HepG2 (cell line): ENCODE data around the gene TBC1D25. TPM values are rescaled to one million over a fixed set of nuclear protein-coding genes. Genes with fewer than 3 reads are reported as not detected.

Experiments used
- ATAC-seq: fragments of 200-7000 bp; cut with Tn5 transposase; 3 replicates; pipeline ENCODE4 v1.9.1; 2020; ENCODE audit warnings: mild to moderate bottlenecking, moderate library complexity
- BruUV-seq: library from RNA; stranded (reverse); fragments of 400-500 nt; replicated peaks from 2 replicates; lab custom pipeline; 2021; lab: Mats Ljungman, UMichigan
- CTCF ChIA-PET: fragments of 300-600 bp; formaldehyde crosslinking; extraction: SDS; loops from one replicate; lab custom pipeline; 2021; ENCODE audit warnings: low total read pairs, inconsistent platforms, low intra/inter-chr PET ratio; lab: Yijun Ruan, JAX
- POLR2A ChIA-PET: fragments of 350-600 bp; sonication (Branson Sonifier 250); formaldehyde crosslinking; loops from one replicate; lab custom pipeline; 2020; ENCODE audit warnings: antibody characterized with exemption, inconsistent platforms; lab: Yijun Ruan, JAX
- DNase-seq: peaks from one replicate; pipeline ENCODE4 v3.0.0-alpha.2; 2015; ENCODE audit warnings: low spot score
- FAIRE-seq: peaks from 3 replicates; lab custom pipeline; 2011; peaks lifted over from hg19 to GRCh38; lab: Jason Lieb, UNC
- H2AFZ ChIP-seq: one replicate; pipeline ENCODE4 v1.6.1; 2011; ENCODE audit warnings: low read length, inconsistent platforms
- H3K27ac ChIP-seq: fragments of 300-600 bp; 3 replicates; pipeline ENCODE4 v1.8.0; 2011; ENCODE audit warnings: mixed run types, mild to moderate bottlenecking, mixed read lengths, low read length, inconsistent platforms; ENCODE audit not compliant: insufficient read depth; ENCODE audit errors: extremely low read length
- H3K27me3 ChIP-seq, 2 experiments: fragments of 200-600 bp in 1 of 2; 2 replicates in 1 of 2; 3 replicates in 1 of 2; pipeline versions ENCODE4 v1.6.0 to v1.8.0; 2011; ENCODE audit warnings: low read length in 2 of 2, mild to moderate bottlenecking in 2 of 2, moderate library complexity in 2 of 2, inconsistent platforms in 1 of 2; ENCODE audit not compliant: insufficient read depth in 2 of 2, control insufficient read depth in 1 of 2
- H3K36me3 ChIP-seq, 2 experiments: fragments of 200-600 bp in 1 of 2; replicated peaks in 1 of 2; 2 replicates in 1 of 2; 3 replicates in 1 of 2; pipeline versions ENCODE4 v1.5.1 to v1.8.0; 2011; ENCODE audit warnings: low read length in 2 of 2, inconsistent platforms in 1 of 2; ENCODE audit not compliant: insufficient read depth in 2 of 2, control insufficient read depth in 1 of 2
- H3K4me1 ChIP-seq: 2 replicates; pipeline ENCODE4 v1.5.1; 2012; ENCODE audit warnings: low read length, inconsistent platforms; ENCODE audit not compliant: insufficient read depth
- H3K4me2 ChIP-seq: 2 replicates; pipeline ENCODE4 v1.6.0; 2011; ENCODE audit warnings: low read depth, low read length, inconsistent platforms
- H3K4me3 ChIP-seq, 3 experiments: fragments of 200-600 bp in 1 of 3; sonication (generic), shearing (Covaris generic) in 1 of 3; replicated peaks in 1 of 3; 2 replicates each; pipeline ENCODE4 v1.5.1; 2011 to 2016; ENCODE audit warnings: low read length in 3 of 3, inconsistent platforms in 2 of 3, low read depth in 2 of 3, mild to moderate bottlenecking in 2 of 3, control low read depth in 1 of 3, mixed read lengths in 1 of 3; ENCODE audit not compliant: insufficient read depth in 1 of 3
- H3K79me2 ChIP-seq: one replicate; pipeline ENCODE4 v1.6.1; 2011; ENCODE audit warnings: low read length, inconsistent platforms; ENCODE audit not compliant: insufficient read depth
- H3K9ac ChIP-seq: 2 replicates; pipeline ENCODE4 v1.6.0; 2011; ENCODE audit warnings: mild to moderate bottlenecking, low read depth, low read length, inconsistent platforms; ENCODE audit not compliant: insufficient read depth
- H3K9me3 ChIP-seq: 2 replicates; pipeline ENCODE4 v1.5.1; 2012; ENCODE audit warnings: mild to moderate bottlenecking, low read length
- H4K20me1 ChIP-seq: 2 replicates; pipeline ENCODE4 v1.6.0; 2011; ENCODE audit warnings: inconsistent platforms, mild to moderate bottlenecking, low read length, moderate library complexity; ENCODE audit not compliant: insufficient read depth
- AHR ChIP-seq: IDR thresholded peaks from 2 replicates; pipeline ENCODE4 v1.6.1; 2018; ENCODE audit warnings: missing genetic modification reagents, missing compliant biosample characterization
- BATF2 ChIP-seq: sonication (generic); formaldehyde crosslinking; IDR thresholded peaks from 2 replicates; pipeline ENCODE4 v1.8.0; 2022; ENCODE audit warnings: mild to moderate bottlenecking, missing genetic modification reagents, moderate library complexity
- DR1 ChIP-seq: sonication (generic); formaldehyde crosslinking; IDR thresholded peaks from 2 replicates; pipeline ENCODE4 v1.8.0; 2021; ENCODE audit warnings: mild to moderate bottlenecking, missing genetic modification reagents, inconsistent platforms
- FOXO4 ChIP-seq: sonication (generic); formaldehyde crosslinking; conservative IDR thresholded peaks from 2 replicates; pipeline ENCODE4 v1.8.1; 2023; ENCODE audit warnings: missing genetic modification reagents
- GMEB1 ChIP-seq: sonication (generic); formaldehyde crosslinking; IDR thresholded peaks from 2 replicates; pipeline ENCODE4 v1.5.1; 2020; ENCODE audit warnings: missing genetic modification reagents, mild to moderate bottlenecking, borderline replicate concordance
- HDAC1 ChIP-seq: sonication (generic); formaldehyde crosslinking; IDR thresholded peaks from 2 replicates; pipeline ENCODE4 v1.5.1; 2020; ENCODE audit warnings: mild to moderate bottlenecking, missing genetic modification reagents
- RORA ChIP-seq: sonication (generic); formaldehyde crosslinking; IDR thresholded peaks from 2 replicates; pipeline ENCODE4 v1.5.0; 2020; ENCODE audit warnings: mild to moderate bottlenecking, missing genetic modification reagents, moderate library complexity
- SKI ChIP-seq: fragments of 450-650 bp; IDR thresholded peaks from one replicate; pipeline ENCODE4 v1.6.1; 2018; ENCODE audit warnings: mild to moderate bottlenecking; ENCODE audit not compliant: partially characterized antibody
- WGBS: methylation state at CpG from one replicate; pipeline ENCODE4 v1.1.6; 2017; ENCODE audit warnings: low lambda C conversion rate; 5-methylcytosine and 5-hydroxymethylcytosine counted together
- in situ Hi-C: cut with HindIII; loops from 2 replicates; pipeline ENCODE4 v1.10.0; 2017; ENCODE audit warnings: low pct_unique_long_range_greater_than_20kb; ENCODE audit not compliant: extremely low pct_ligation_motif_present
- intact Hi-C: fragments of 100-400 bp; cut with micrococcal nuclease; formaldehyde crosslinking; loops from one replicate; pipeline ENCODE4 v1.10.0; 2022; ENCODE audit not compliant: unreplicated experiment
- polyA plus RNA-seq, 8 experiments: library from polyadenylated mRNA; depleted of rRNA in 3 of 8; stranded (reverse) in 7 of 8; unstranded in 1 of 8; fragments of >200 nt; fragmentation: Illumina TruSeq in 4 of 8; extraction: Trizol in 4 of 8; gene quantifications; 2 replicates each; pipeline versions ENCODE4 v1.2.1 to v1.2.3, GENCODE V29; 2011 to 2016; ENCODE audit warnings: low read depth in 4 of 8, missing spikeins in 1 of 8, mixed read lengths in 1 of 8; ENCODE audit not compliant: insufficient read depth in 1 of 8
- total RNA-seq, 5 experiments: library from RNA; depleted of rRNA; stranded (reverse); fragments of >200 nt; fragmentation: Illumina TruSeq; extraction: Trizol; gene quantifications; 2 replicates each; pipeline ENCODE4 v1.2.3, GENCODE V29; 2016; ENCODE audit warnings: low read depth in 1 of 5

TBC1D25 gene
- total and polyA plus RNA-seq, 2 of the 13 experiments (the other 11 are each of a cell fraction or from before 2014, with no cell fraction given): 3.5 to 4.7 TPM

- Histone ChIP-seq H4K20me1 (no peaks in the 10 kb centered on the region), H2AFZ (no peak overlapping the region), H3K9me3 (no peaks in the 10 kb centered on the region), H3K27ac (no peak overlapping the region), H3K36me3 (no peaks in the 10 kb centered on the region), H3K79me2 (no peaks in the 10 kb centered on the region), H3K4me2 (no peak overlapping the region), H3K4me3 (no peak overlapping the region), H3K27me3 (no peaks in the 10 kb centered on the region), H3K4me1 (no peaks in the 10 kb centered on the region), H3K9ac (no peak overlapping the region)
- ChIA-PET POLR2A (no interaction called here), CTCF (no interaction called here)
- DNase-seq (no peak), FAIRE-seq (no peak), ATAC-seq (no peak)
- intact Hi-C loops (no loop called here), in situ Hi-C loops (no loop called here)
- TF ChIP-seq AHR (CRISPR knock-in tag) (no peak), BATF2 (CRISPR knock-in tag) (no peak), FOXO4 (no peak), RORA (CRISPR knock-in tag) (no peak), HDAC1 (CRISPR knock-in tag) (no peak), DR1 (CRISPR knock-in tag) (no peak), GMEB1 (CRISPR knock-in tag) (no peak), SKI (no peak)
- BruUV-seq: no TSS peak
- 94% methylated on average over 6 of the region's 16 CpGs for WGBS
These were observed 25.2 kb upstream of the TBC1D25 start for GRCh38 chrX:48514126-48514806.
